GM19468 (cell line): ENCODE measurements around the gene BBX.

ENCODE experiments used
- ATAC-seq: cut with Tn5 transposase; IDR thresholded peaks from one replicate; pipeline ENCODE4 v1.9.1; 2021; ENCODE audit warnings: mild to moderate bottlenecking, moderate library complexity, moderate number of reproducible peaks; ENCODE audit not compliant: unreplicated experiment; ENCODE audit errors: extremely low read depth

BBX gene

GRCh38 chr3:107729686-107730085, 206.9 kb downstream of the BBX start:
- no peak for ATAC-seq

GRCh38 chr3:107734317-107734716, 211.6 kb downstream of the BBX start:
- no peak for ATAC-seq

- no peak for ATAC-seq
Observed at GRCh38 chr3:107737914-107738313, 215.2 kb downstream of the BBX start.

GRCh38 chr3:107738486-107739183, 215.9 kb downstream of the BBX start:
- ATAC-seq, result no peak

- ATAC-seq, result no peak
Observed at GRCh38 chr3:107739227-107739626, 216.5 kb downstream of the BBX start.

DNA sequence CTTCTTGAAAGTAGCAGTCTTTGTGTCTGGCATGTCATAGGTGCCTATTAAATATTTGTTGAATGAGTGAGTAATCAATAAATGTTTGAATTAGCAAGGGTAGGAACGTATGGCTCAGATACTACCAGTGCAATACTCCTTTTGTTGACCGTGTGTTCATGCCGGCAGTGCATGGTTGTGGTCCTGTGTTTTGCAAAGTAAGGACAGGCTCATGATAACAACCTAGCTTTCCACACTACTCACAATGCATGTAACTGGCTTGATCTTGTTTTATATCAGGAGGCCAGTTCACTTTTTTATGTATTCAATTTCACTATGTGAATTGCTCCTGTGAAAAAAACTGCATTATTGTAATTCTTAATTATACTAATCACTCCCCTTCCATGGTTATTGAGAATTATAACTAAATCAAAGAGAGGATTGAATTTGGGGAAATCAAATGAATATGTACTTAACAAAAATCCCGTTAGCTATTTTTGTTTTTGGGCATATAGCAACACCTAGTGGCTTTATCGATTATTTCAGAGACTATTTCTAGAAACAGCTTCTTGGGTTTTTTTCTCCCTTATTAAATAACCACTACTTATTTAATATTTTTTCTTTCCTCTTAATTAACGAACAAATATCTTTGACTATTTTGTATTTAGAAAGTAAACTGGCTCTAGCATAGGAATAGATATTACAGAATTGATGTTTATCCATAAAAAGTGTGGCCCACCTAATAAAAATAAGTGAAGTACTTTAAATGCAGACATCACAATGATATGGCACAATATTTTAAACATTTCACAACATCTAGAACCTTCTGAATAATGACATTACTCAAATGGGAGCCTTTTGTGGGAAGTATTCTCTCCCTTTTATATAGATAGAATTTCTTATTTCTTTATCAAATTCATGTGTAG, 218.5 kb downstream of the BBX start:
- ATAC-seq, result no peak

DNA sequence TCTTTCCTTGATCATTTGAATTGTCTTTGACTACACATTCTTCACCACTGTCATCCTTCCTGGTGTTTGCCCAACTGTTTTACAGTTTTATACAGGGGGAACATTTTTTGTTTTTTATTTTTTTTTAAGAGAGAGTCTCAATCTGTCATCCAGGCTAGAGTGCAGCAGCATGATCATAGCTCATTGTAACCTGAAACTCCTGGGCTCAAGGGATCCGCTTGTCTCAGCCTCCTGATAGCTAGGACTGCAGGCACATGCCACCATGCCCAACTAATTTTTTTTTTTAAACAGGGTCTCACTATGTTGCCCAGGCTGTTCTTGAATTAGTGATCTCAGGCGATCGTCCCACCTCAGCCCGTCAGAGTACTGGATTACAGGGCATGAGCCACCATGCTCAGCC, 222.6 kb downstream of the BBX start:
- no peak for ATAC-seq

- ATAC-seq, result no peak
Observed at GRCh38 chr3:107752202-107752990, 229.6 kb downstream of the BBX start.

DNA sequence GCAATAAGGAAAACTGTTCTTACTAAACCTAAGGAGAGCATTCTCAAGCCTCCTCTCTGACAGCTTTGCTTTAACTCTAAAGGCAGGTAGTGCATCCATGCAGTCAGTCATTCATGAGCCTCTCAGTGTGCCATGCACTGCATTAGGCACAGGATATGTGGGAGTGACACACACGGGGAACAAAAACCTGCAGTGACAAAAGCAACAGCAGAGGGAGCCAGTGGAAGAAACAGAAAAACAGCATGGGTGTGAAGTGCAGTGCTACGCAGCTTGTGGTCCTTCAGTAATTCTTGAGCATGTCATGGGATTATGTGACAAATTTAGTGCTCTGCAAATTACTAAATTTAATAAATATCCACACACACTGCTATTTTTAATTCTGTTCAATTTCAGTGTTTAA, 230.7 kb downstream of the BBX start:
- ATAC-seq, result no peak

DNA sequence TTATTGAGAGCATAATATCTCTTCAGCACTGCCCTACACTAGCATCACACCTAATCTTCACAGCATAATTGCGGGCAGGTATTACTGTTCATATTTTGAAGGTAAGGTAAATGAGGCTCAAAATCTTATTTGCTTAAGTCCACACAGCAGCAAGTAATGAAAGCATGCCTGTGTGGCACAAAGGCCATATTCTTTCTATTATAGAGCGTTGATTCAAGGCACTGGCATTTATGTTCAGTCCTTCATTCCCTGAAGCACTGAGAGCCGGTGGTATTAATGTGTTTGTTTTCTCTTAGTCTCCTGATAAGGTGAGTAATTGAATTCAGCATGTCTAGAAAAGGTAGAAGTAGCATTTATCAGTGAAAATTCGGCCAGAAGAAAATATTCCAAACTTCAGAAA, 231.2 kb downstream of the BBX start:
- ATAC-seq, result no peak

GRCh38 chr3:107756649-107757048, 233.9 kb downstream of the BBX start:
- ATAC-seq, result no peak

DNA sequence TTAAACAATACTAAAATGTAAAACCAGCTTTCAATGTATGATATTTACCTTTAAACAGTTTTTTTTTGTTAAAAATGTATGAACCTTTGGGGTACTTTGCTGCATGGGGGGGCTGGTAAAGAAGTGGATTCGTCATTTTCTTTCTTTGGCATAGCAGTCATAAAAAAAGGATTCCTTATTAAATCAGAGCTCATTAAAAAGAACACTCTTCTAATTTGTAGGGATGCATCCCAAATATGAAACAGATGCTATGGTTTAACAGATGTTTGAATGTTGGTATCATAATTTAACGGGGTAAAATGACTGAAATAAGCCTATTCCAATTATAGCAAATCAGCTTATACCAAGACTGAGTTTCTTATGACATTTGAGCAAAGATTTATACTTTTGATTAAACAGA, 234.4 kb downstream of the BBX start:
- no peak for ATAC-seq

- ATAC-seq, result no peak
Observed at GRCh38 chr3:107760144-107760543, 237.4 kb downstream of the BBX start.

GRCh38 chr3:107761391-107761790, 238.6 kb downstream of the BBX start:
- ATAC-seq, result no peak

- no peak for ATAC-seq
Observed at GRCh38 chr3:107765524-107765923, 242.8 kb downstream of the BBX start.

GRCh38 chr3:107767897-107768605, 245.3 kb downstream of the BBX start:
- no peak for ATAC-seq

GRCh38 chr3:107769882-107770281, 247.1 kb downstream of the BBX start:
- ATAC-seq, result no peak

DNA sequence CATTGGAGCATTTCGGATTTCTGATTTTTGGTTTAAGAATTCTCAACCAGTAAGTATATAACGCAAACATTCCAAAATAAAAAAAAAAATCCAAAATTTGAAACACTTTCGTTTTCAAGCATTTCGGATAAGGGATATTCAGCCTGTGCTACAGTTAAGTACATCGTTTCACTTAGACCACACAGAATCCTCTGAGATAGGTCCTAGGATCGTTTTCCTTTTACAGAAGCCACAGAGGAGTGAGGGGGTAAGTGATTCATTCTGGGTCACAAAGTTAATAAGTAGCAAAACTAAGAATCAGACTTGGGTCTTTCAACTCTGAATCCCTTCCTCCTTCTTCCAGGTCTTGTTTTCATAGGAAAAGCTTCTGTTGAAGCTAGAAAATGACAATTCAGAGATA, 249.3 kb downstream of the BBX start:
- ATAC-seq, result no peak

- no peak for ATAC-seq
Observed at GRCh38 chr3:107775974-107776373, 253.2 kb downstream of the BBX start.

DNA sequence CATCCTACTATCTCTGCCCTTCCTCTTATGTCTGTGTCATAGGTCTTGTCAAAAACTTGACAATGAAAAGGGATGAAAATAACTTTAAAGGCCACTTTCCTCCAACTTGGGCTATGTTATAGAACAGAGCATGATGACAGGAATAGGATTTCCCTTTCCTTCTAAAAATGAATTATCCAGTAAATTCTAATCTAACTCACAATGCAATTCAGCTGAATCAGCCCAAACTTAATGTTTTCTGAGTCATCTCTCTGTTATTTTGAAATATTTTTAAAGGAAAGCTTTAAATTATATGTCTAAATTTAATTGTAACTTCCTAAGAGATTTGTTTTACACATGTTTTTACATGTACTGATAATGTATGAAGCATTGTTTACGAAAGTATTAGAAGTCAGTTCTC, 258.5 kb downstream of the BBX start:
- ATAC-seq, result no peak
